Peyer's patch (tissue), 4 donors: Measurements from ENCODE around the gene CSNK2A2.

ENCODE experiments used
- CTCF ChIP-seq, 6 experiments: fragments of 450-650 bp in 4 of 6; fragments of 200-600 bp in 2 of 6; sonication (generic) in 1 of 6; IDR thresholded peaks; one replicate each; pipeline ENCODE4 v1.5.1; 2017 to 2019; ENCODE audit warnings: antibody characterized with exemption in 6 of 6, mild to moderate bottlenecking in 3 of 6, moderate library complexity in 1 of 6
- POLR2A ChIP-seq, 2 donors: fragments of 450-650 bp; IDR thresholded peaks; one replicate each; pipeline ENCODE4 v1.5.1; 2017; ENCODE audit warnings: antibody characterized with exemption in 2 of 2, mild to moderate bottlenecking in 2 of 2, moderate library complexity in 2 of 2

- TF ChIP-seq CTCF (IDR thresholded peaks at IDR 0.05) (no peak), POLR2A (IDR thresholded peaks at IDR 0.05) (no peak)
Observed at GRCh38 chr16:58116529-58116928, 81.4 kb downstream of the CSNK2A2 start.
